ENCODE data around the gene MORC2. TPM values are rescaled to one million over a fixed set of nuclear protein-coding genes. Genes with fewer than 3 reads are reported as not detected.
A peak's percentile ranks its signal among the peaks of the same experiment; 100 is the strongest.

Gene MORC2
- total and polyA plus RNA-seq, 2 of the 13 experiments (the other 11 are each of a cell fraction or from before 2014, with no cell fraction given) = 11.9 to 18.3 TPM

DNA sequence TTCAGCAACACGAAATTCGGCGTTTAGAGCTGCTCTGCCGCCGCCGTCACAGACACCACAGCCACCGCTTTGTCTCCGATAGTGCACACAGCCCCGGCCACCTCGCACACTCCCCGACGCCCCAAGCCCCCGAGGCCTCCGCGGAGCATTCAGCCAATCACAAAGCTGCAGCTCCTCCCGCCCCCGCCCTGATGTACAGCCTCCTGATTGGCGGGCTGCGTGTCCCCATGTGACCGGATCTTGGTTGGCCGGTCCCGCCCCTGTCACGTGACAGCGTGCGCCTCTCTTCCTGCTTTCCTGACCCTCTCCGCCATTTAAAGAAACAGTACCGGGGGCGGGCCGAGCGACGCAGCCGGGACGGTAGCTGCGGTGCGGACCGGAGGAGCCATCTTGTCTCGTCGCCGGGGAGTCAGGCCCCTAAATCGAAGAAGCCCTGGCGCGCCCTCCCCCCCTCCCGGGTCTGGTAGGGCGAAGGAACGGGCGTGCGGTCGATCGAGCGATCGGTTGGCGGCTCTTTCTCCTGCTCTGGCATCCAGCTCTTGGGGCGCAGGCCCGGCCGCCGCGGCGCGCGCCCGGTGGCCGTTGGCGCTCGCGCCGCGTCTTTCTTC, 454 bp upstream of the MORC2 start, which contains the start of gene TUG1 (continued):
- TF ChIP-seq, protein P1, sequence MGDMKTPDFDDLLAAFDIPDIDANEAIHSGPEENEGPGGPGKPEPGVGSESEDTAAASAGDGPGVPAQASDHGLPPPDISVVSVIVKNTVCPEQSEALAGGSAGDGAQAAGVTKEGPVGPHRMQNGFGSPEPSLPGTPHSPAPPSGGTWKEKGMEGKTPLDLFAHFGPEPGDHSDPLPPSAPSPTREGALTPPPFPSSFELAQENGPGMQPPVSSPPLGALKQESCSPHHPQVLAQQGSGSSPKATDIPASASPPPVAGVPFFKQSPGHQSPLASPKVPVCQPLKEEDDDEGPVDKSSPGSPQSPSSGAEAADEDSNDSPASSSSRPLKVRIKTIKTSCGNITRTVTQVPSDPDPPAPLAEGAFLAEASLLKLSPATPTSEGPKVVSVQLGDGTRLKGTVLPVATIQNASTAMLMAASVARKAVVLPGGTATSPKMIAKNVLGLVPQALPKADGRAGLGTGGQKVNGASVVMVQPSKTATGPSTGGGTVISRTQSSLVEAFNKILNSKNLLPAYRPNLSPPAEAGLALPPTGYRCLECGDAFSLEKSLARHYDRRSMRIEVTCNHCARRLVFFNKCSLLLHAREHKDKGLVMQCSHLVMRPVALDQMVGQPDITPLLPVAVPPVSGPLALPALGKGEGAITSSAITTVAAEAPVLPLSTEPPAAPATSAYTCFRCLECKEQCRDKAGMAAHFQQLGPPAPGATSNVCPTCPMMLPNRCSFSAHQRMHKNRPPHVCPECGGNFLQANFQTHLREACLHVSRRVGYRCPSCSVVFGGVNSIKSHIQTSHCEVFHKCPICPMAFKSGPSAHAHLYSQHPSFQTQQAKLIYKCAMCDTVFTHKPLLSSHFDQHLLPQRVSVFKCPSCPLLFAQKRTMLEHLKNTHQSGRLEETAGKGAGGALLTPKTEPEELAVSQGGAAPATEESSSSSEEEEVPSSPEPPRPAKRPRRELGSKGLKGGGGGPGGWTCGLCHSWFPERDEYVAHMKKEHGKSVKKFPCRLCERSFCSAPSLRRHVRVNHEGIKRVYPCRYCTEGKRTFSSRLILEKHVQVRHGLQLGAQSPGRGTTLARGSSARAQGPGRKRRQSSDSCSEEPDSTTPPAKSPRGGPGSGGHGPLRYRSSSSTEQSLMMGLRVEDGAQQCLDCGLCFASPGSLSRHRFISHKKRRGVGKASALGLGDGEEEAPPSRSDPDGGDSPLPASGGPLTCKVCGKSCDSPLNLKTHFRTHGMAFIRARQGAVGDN (CRISPR knock-in tag; IDR thresholded peaks at IDR 0.05) = peak; percentile 92
- TF ChIP-seq ATF7 (IDR thresholded peaks at IDR 0.05) (no peak), ATF7 (CRISPR knock-in tag; IDR thresholded peaks at IDR 0.05) (0 out of 2 replicates have a peak, but pooled peaks have one; percentile 31), CSRNP2 (CRISPR knock-in tag; conservative IDR thresholded peaks at IDR 0.05; ENCODE audit: low read depth) (0 out of 2 replicates have a peak, but pooled peaks have one; percentile 57), TBX3 (IDR thresholded peaks at IDR 0.05; ENCODE audit: borderline replicate concordance) (0 out of 2 replicates have a peak, but pooled peaks have one; percentile 9), MYC (CRISPR knock-in tag; IDR thresholded peaks at IDR 0.05; ENCODE audit: borderline replicate concordance) (peak; percentile 86), ATF4 (CRISPR knock-in tag; IDR thresholded peaks at IDR 0.05) (peak in 1 of 2 experiments; percentile 60; a peak in 1 of 4 replicates), ZNF776 (CRISPR knock-in tag; IDR thresholded peaks at IDR 0.05) (peak; percentile 66; the same call in 1 of the 2 replicates), SRSF9 (IDR thresholded peaks at IDR 0.05; ENCODE audit: borderline replicate concordance, insufficient read depth, low read depth, low read length, poor library complexity, severe bottlenecking) (no peak), TCF7 (IDR thresholded peaks at IDR 0.05; ENCODE audit: low read depth) (no peak), KDM5B (CRISPR knock-in tag; IDR thresholded peaks at IDR 0.05; ENCODE audit: borderline replicate concordance) (peak; percentile 71), PRMT3 (CRISPR knock-in tag; IDR thresholded peaks at IDR 0.05; ENCODE audit: borderline replicate concordance, low read depth) (0 out of 2 replicates have a peak, but pooled peaks have one; percentile 33), HDAC2 (CRISPR knock-in tag; IDR thresholded peaks at IDR 0.05) (peak; percentile 28; the same call in 1 of the 2 replicates)
- TF ChIP-seq, protein P2, sequence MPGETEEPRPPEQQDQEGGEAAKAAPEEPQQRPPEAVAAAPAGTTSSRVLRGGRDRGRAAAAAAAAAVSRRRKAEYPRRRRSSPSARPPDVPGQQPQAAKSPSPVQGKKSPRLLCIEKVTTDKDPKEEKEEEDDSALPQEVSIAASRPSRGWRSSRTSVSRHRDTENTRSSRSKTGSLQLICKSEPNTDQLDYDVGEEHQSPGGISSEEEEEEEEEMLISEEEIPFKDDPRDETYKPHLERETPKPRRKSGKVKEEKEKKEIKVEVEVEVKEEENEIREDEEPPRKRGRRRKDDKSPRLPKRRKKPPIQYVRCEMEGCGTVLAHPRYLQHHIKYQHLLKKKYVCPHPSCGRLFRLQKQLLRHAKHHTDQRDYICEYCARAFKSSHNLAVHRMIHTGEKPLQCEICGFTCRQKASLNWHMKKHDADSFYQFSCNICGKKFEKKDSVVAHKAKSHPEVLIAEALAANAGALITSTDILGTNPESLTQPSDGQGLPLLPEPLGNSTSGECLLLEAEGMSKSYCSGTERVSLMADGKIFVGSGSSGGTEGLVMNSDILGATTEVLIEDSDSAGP (CRISPR knock-in tag; IDR thresholded peaks at IDR 0.05; ENCODE audit: borderline replicate concordance) = peak; percentile 100
- TF ChIP-seq, protein P3, sequence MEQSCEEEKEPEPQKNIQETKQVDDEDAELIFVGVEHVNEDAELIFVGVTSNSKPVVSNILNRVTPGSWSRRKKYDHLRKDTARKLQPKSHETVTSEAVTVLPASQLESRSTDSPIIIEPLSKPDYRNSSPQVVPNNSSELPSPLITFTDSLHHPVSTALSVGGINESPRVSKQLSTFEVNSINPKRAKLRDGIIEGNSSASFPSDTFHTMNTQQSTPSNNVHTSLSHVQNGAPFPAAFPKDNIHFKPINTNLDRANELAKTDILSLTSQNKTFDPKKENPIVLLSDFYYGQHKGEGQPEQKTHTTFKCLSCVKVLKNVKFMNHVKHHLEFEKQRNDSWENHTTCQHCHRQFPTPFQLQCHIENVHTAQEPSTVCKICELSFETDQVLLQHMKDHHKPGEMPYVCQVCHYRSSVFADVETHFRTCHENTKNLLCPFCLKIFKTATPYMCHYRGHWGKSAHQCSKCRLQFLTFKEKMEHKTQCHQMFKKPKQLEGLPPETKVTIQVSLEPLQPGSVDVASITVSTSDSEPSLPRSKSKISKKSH (CRISPR knock-in tag; IDR thresholded peaks at IDR 0.05; ENCODE audit: borderline replicate concordance) = no peak; the same call in 1 of the 2 replicates

Data from HepG2 (cell line).